Heart left ventricle (tissue), 16 donors: ENCODE results near the gene POLR1A. TPM values are rescaled to one million over a fixed set of nuclear protein-coding genes. Genes with fewer than 3 reads are reported as not detected.

Source experiments
- ATAC-seq, 4 donors: fragments of 200-7000 bp; cut with Tn5 transposase; one replicate each; pipeline ENCODE4 v1.9.1; 2020 to 2022; ENCODE audit warnings: moderate library complexity in 4 of 4, mild to moderate bottlenecking in 3 of 4, moderate number of reproducible peaks in 1 of 4
- DNase-seq, 5 donors: peaks; one replicate each; pipeline ENCODE4 v3.0.0-alpha.2; 2020
- H3K27ac ChIP-seq, 12 donors: fragments of 200-600 bp; sonication (generic) in 4 of 12; one replicate each; pipeline versions ENCODE4 v1.5.0 to v1.8.0; 2016 to 2022; ENCODE audit warnings: mild to moderate bottlenecking in 2 of 12
- H3K27me3 ChIP-seq, 9 donors: fragments of 200-600 bp; sonication (generic) in 2 of 9; one replicate each; pipeline versions ENCODE4 v1.5.1 to v1.8.0; 2016 to 2022; ENCODE audit warnings: mild to moderate bottlenecking in 3 of 9
- H3K36me3 ChIP-seq, 9 donors: fragments of 200-600 bp; sonication (generic) in 2 of 9; one replicate each; pipeline versions ENCODE4 v1.5.0 to v1.8.0; 2018 to 2022; ENCODE audit warnings: mild to moderate bottlenecking in 2 of 9
- H3K4me1 ChIP-seq, 12 donors: fragments of 200-600 bp; sonication (generic) in 4 of 12; one replicate each; pipeline versions ENCODE4 v1.5.0 to v1.8.0; 2016 to 2022; ENCODE audit warnings: mild to moderate bottlenecking in 3 of 12
- H3K4me3 ChIP-seq, 12 donors: fragments of 200-600 bp; sonication (generic) in 4 of 12; one replicate each; pipeline versions ENCODE4 v1.5.0 to v1.8.0; 2017 to 2022; ENCODE audit warnings: mild to moderate bottlenecking in 9 of 12, moderate library complexity in 4 of 12
- H3K9me3 ChIP-seq, 12 donors: fragments of 200-600 bp; sonication (generic) in 4 of 12; one replicate each; pipeline versions ENCODE4 v1.5.0 to v1.8.0; 2016 to 2022; ENCODE audit warnings: mild to moderate bottlenecking in 1 of 12
- CTCF ChIP-seq, 12 donors: fragments of 200-600 bp; sonication (generic) in 4 of 12; IDR thresholded peaks; one replicate each; pipeline versions ENCODE4 v1.5.0 to v1.8.0; 2018 to 2022; ENCODE audit warnings: antibody characterized with exemption in 12 of 12, mild to moderate bottlenecking in 5 of 12
- POLR2A ChIP-seq, 2 donors: fragments of 450-650 bp; IDR thresholded peaks; one replicate each; pipeline ENCODE4 v1.6.1; 2017; ENCODE audit warnings: antibody characterized with exemption in 2 of 2, mild to moderate bottlenecking in 2 of 2, moderate library complexity in 2 of 2
- WGBS, 4 donors: extraction: QIAGEN DNeasy Blood & Tissue Kit in 2 of 4; methylation state at CpG; one replicate each; pipeline versions ENCODE4 v1.1.5 to v1.1.7; 2013 to 2018; 5-methylcytosine and 5-hydroxymethylcytosine counted together
- intact Hi-C, 10 donors: fragments of 100-400 bp; cut with DNase I; formaldehyde crosslinking; loops; one replicate each; pipeline versions ENCODE4 v1.11.1 to v1.14.2; 2022
- polyA plus RNA-seq, 2 donors: library from polyadenylated mRNA; stranded (reverse); fragments of 200-250 nt; gene quantifications; one replicate each; pipeline ENCODE4 v1.2.3, GENCODE V29; 2013
- total RNA-seq, 9 donors: library from RNA; depleted of rRNA in 2 of 9; stranded (reverse); fragments of >200 nt in 2 of 9; fragmentation: NEBNext Ultra II Directional in 3 of 9; extraction: Animal tissue kit (Norgen Biotek cat#: 25700) in 3 of 9; gene quantifications; one replicate each; pipeline versions ENCODE4 v1.1.0 to v1.2.4, GENCODE V29; 2016 to 2023
- donor health status: ischemic (EF 13 %, LVEDD 7.1; RV severe dilation, severe dysfunction).
- donor health status: healthy with polysubstance abuse.
- donor health status: DM: no; HTN: yes; CAD: no.
- donor health status: DM: no; HTN: no; CAD: no.
- donor health status: ischemic (EF 25% LVEDD 6.9; RV normal size, moderate dysfunction).
- donor health status: ischemic (EF 25% LVEDD 5.7; RV mildly dilated, moderate dysfunction).
- donor health status: healthy.
- donor health status: DM: yes; HTN: yes; CAD: no.
- donor health status: ischemic (EF 35%, LVEDD 5.7; RV mildly dilated, moderate dysfunction).
- donor health status: nonischemic (EF 11% LVEDD 7.7; RV severe dilation, severe dysfunction).
- donor health status: DM: yes; HTN: yes; CAD: no.
- donor health status: PGD.
- donor health status: ischemic (EF 29% LVEDD 5.4; RV normal size, mild dysfunction).
- donor health status: nonischemic (EF 23%, LVEDD 6.1; RV moderate dilation, normal function).

The POLR1A gene
- total and polyA plus RNA-seq, 11 donors: 4.2 to 25.4 (median 17.7) TPM

- Histone ChIP-seq H3K4me1 (no peaks in the 10 kb centered on the region), H3K27ac (no peak overlapping the region), H3K36me3 (peaks cover 0 to 85% (median 74%) of the 10 kb centered on the region in 9 donors), H3K27me3 (no peaks in the 10 kb centered on the region), H3K9me3 (no peaks in the 10 kb centered on the region), H3K4me3 (no peak overlapping the region)
- 80 to 83% (median 83%) methylated on average over 14 of the region's 14 CpGs for whole genome bisulfite sequencing, 4 donors
- peak in 6 of 12 donors; percentile 10 to 26 (median 17) for TF ChIP-seq CTCF (IDR thresholded peaks at IDR 0.05)
- TF ChIP-seq POLR2A (IDR thresholded peaks at IDR 0.05): no peak
- DNase-seq (no peak), ATAC-seq (peak in 1 of 4 donors; percentile 10)
- intact Hi-C loops: loop anchor here in 4 of 10 donors (10.0 kb wide), 3 partner anchors 363 to 453 kb away; no protein-coding TSS in a partner anchor
These were observed 17.5 kb downstream of the POLR1A start for GRCh38 chr2:86087936-86088850.

GRCh38 chr2:86082756-86083155 is 22.9 kb downstream of the POLR1A start:
- Histone ChIP-seq H3K27me3 (no peaks in the 10 kb centered on the region), H3K27ac (no peak overlapping the region), H3K9me3 (no peaks in the 10 kb centered on the region), H3K4me1 (peaks cover 0 to 28% (median 9%) of the 10 kb centered on the region in 12 donors), H3K4me3 (no peak overlapping the region), H3K36me3 (peaks cover 0 to 80% (median 58%) of the 10 kb centered on the region in 9 donors)
- no peak for DNase-seq
- intact Hi-C loops: loop anchor here in 4 of 10 donors (2.0 to 10.0 kb wide), 4 partner anchors 354 to 448 kb away; no protein-coding TSS in a partner anchor
- WGBS, 4 donors: 89 to 95% (median 94%) methylated on average over 5 of the region's 5 CpGs
- no peak for TF ChIP-seq POLR2A (IDR thresholded peaks at IDR 0.05)
- no peak for TF ChIP-seq CTCF (IDR thresholded peaks at IDR 0.05)
- ATAC-seq: no peak

DNA sequence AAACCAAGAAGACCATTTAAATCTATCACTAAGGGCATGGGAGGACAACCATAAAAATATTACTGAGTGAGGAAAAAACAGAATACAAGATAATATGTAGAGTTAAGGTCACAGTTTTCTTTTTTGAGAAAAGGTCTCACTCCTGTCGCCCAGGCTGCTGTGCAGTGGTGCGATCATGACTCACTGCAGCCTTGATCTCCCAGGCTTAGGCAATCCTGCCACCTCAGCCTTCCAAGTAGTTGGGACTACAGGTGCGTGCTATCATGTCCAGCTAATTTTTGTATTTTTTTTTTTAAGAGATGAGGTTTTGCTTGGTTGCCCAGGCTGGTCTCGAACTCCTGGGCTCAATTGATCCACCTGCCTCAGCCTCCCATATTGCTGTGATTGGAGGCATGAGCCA is 24.0 kb downstream of the POLR1A start:
- Histone ChIP-seq H3K4me1 (peaks cover 0 to 28% (median 9%) of the 10 kb centered on the region in 12 donors), H3K4me3 (no peak overlapping the region), H3K27me3 (no peaks in the 10 kb centered on the region), H3K9me3 (no peaks in the 10 kb centered on the region), H3K27ac (no peak overlapping the region), H3K36me3 (peaks cover 0 to 80% (median 56%) of the 10 kb centered on the region in 9 donors)
- no peak for DNase-seq
- intact Hi-C loops: loop anchor here in 4 of 10 donors (2.0 to 10.0 kb wide), 5 partner anchors 255 to 447 kb away; no protein-coding TSS in a partner anchor
- no peak for ATAC-seq
- no peak for TF ChIP-seq POLR2A (IDR thresholded peaks at IDR 0.05)
- WGBS, 4 donors: 96 to 98% (median 97%) methylated on average over 4 of the region's 4 CpGs

GRCh38 chr2:86079981-86080911 is 25.4 kb downstream of the POLR1A start:
- DNase-seq: peak; percentile 73 to 91 (median 80)
- Histone ChIP-seq H3K27ac (peak overlapping the region in 1 of 12 donors; percentile 53), H3K9me3 (no peaks in the 10 kb centered on the region), H3K27me3 (no peaks in the 10 kb centered on the region), H3K4me1 (peaks cover 0 to 28% (median 9%) of the 10 kb centered on the region in 12 donors), H3K36me3 (peaks cover 0 to 78% (median 57%) of the 10 kb centered on the region in 9 donors), H3K4me3 (no peak overlapping the region)
- 38 to 50% (median 46%) methylated on average over 13 to 14 of the region's 14 CpGs for WGBS, 4 donors
- ATAC-seq: peak; percentile 71 to 92 (median 80)
- intact Hi-C loops: loop anchor here (1.0 to 10.0 kb wide), 10 partner anchors 191 to 445 kb away; partner anchors contain the start of gene ST3GAL5 (in 7 of the 10)
- TF ChIP-seq CTCF (IDR thresholded peaks at IDR 0.05): peak; percentile 71 to 88 (median 80)
- no peak for TF ChIP-seq POLR2A (IDR thresholded peaks at IDR 0.05)
